ENCODE results near the gene KIN. TPM values are rescaled to one million over a fixed set of nuclear protein-coding genes. Genes with fewer than 3 reads are reported as not detected.

Gene KIN
- total and polyA plus RNA-seq, 2 of the 4 experiments (the other 2 are of a cell fraction): 3.0 to 6.4 TPM

GRCh38 chr10:7817576-7817975 is 29.8 kb upstream of the KIN start:
- no peak overlapping the region for H2AFZ ChIP-seq (replicated peaks; ENCODE audit: low read length, poor library complexity)
- POLR2A ChIA-PET (ENCODE audit: unreplicated experiment): no interaction called here
- TF ChIP-seq RCOR1 (IDR thresholded peaks at IDR 0.05; ENCODE audit: insufficient replicate concordance, low read length) (no peak), BHLHE40 (IDR thresholded peaks at IDR 0.05; ENCODE audit: low read depth, low read length) (no peak), RAD21 (IDR thresholded peaks at IDR 0.05; ENCODE audit: low read length) (no peak), SMC3 (IDR thresholded peaks at IDR 0.05; ENCODE audit: low read depth, low read length) (no peak), POLR2A (IDR thresholded peaks at IDR 0.05; ENCODE audit: low read depth, low read length) (no peak)
- TF ChIP-seq, protein P1, sequence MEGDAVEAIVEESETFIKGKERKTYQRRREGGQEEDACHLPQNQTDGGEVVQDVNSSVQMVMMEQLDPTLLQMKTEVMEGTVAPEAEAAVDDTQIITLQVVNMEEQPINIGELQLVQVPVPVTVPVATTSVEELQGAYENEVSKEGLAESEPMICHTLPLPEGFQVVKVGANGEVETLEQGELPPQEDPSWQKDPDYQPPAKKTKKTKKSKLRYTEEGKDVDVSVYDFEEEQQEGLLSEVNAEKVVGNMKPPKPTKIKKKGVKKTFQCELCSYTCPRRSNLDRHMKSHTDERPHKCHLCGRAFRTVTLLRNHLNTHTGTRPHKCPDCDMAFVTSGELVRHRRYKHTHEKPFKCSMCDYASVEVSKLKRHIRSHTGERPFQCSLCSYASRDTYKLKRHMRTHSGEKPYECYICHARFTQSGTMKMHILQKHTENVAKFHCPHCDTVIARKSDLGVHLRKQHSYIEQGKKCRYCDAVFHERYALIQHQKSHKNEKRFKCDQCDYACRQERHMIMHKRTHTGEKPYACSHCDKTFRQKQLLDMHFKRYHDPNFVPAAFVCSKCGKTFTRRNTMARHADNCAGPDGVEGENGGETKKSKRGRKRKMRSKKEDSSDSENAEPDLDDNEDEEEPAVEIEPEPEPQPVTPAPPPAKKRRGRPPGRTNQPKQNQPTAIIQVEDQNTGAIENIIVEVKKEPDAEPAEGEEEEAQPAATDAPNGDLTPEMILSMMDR (conservative IDR thresholded peaks at IDR 0.05; ENCODE audit: low read depth, low read length): no peak
- CTCF ChIA-PET: interaction anchor here (0.6 to 1.0 kb wide), 2 partner anchors 9 to 1425 kb away, joined by 3 read pairs; no protein-coding TSS in a partner anchor
- no peak overlapping the region for H2BK15ac ChIP-seq (ENCODE audit: low read depth, low read length)
- no peak overlapping the region for H3K27ac ChIP-seq (ENCODE audit: insufficient read depth, low read length)
- H2BK120ac ChIP-seq (ENCODE audit: low read depth, low read length): no peak overlapping the region
- no peak overlapping the region for H4K91ac ChIP-seq (ENCODE audit: insufficient read depth, low read depth, low read length)
- H3K27me3 ChIP-seq (ENCODE audit: control insufficient read depth, insufficient read depth, low read length): peaks cover 15% of the 10 kb centered on the region; the same call in 1 of the 2 replicates
- H3K9ac ChIP-seq (ENCODE audit: low read depth, low read length): no peak overlapping the region
- H3K4me1 ChIP-seq (ENCODE audit: control insufficient read depth, insufficient read depth, low read length): no peaks in the 10 kb centered on the region
- H2BK20ac ChIP-seq (ENCODE audit: low read depth, low read length): no peak overlapping the region
- H3K4ac ChIP-seq (ENCODE audit: low read depth, low read length): no peak overlapping the region
- peak overlapping the region; percentile 95 for H3K4me2 ChIP-seq (ENCODE audit: low read depth, low read length)
- no peak overlapping the region for H2AK5ac ChIP-seq (ENCODE audit: low read depth, low read length)
- no peak overlapping the region for H4K5ac ChIP-seq (ENCODE audit: low read depth, low read length)
- WGBS, 2 experiments (ENCODE audit: extremely low coverage in 2 of 2, insufficient read length in 1 of 2): no CpG with 5 or more reads among the region's 12 CpGs
- H2BK5ac ChIP-seq (ENCODE audit: low read depth, low read length, poor library complexity, severe bottlenecking): no peak overlapping the region
- H4K20me1 ChIP-seq (ENCODE audit: insufficient read depth, low read length): peaks cover 3% of the 10 kb centered on the region; the same call in 1 of the 2 replicates
- no peak for ATAC-seq (ENCODE audit: low read depth)
- no TSS peak for BruUV-seq (replicated peaks)
- peaks cover 5 to 23% of the 10 kb centered on the region in 2 experiments for H3K79me1 ChIP-seq (ENCODE audit: low read depth in 1 of 2, low read length in 2 of 2)
- no peak overlapping the region for H2AK9ac ChIP-seq (replicated peaks; ENCODE audit: low read depth, low read length, poor library complexity)
- H3K9me1 ChIP-seq (ENCODE audit: insufficient read depth, low read length): no peaks in the 10 kb centered on the region
- in situ Hi-C loops (cut with MboI; ENCODE audit: low sequenced_read_pairs) (no loop called here), dilution Hi-C loops (cut with HindIII; ENCODE audit: low sequenced_read_pairs, unreplicated experiment) (no loop called here), intact Hi-C loops (cut with micrococcal nuclease) (no loop called here)
- peak overlapping the region in 1 of 2 experiments; percentile 30; a peak in 1 of 4 replicates for H4K8ac ChIP-seq (ENCODE audit: low read depth in 2 of 2, low read length in 2 of 2)
- H3K9me3 ChIP-seq (ENCODE audit: control insufficient read depth, insufficient read depth, low read length): no peaks in the 10 kb centered on the region
- peak overlapping the region; percentile 93 for H3K4me3 ChIP-seq (ENCODE audit: insufficient read depth, low read depth, low read length)
- no peak overlapping the region for H3K14ac ChIP-seq (replicated peaks; ENCODE audit: low read depth, low read length)
- no peak overlapping the region for H3K56ac ChIP-seq (ENCODE audit: extremely low read depth, insufficient read depth, low read length)
- DNase-seq: no peak
- H3K18ac ChIP-seq (ENCODE audit: low read depth, low read length): no peak overlapping the region
- H3K36me3 ChIP-seq (ENCODE audit: control insufficient read depth, insufficient read depth, low read length): no peaks in the 10 kb centered on the region; the same call in 1 of the 2 replicates
- H3K23ac ChIP-seq (ENCODE audit: low read depth, low read length): no peak overlapping the region

All from IMR-90 (cell line).